Cardiac muscle cell (in vitro differentiated cells and primary cell): ENCODE measurements around the gene DLK2. TPM values are rescaled to one million over a fixed set of nuclear protein-coding genes. Genes with fewer than 3 reads are reported as not detected.

ENCODE experiments used
- DNase-seq, 2 donors: peaks; one replicate each; pipeline versions ENCODE4 v3.0.0 to v3.0.0-alpha.2; 2010 to 2017; ENCODE audit warnings: low read depth in 1 of 2, low spot score in 1 of 2
- H3K27ac ChIP-seq: fragments of 200-600 bp; sonication (generic); 2 replicates; pipeline ENCODE4 v1.5.1; 2016
- H3K27me3 ChIP-seq: fragments of 200-600 bp; sonication (generic); 2 replicates; pipeline ENCODE4 v1.6.0; 2016; ENCODE audit warnings: control low read depth
- H3K36me3 ChIP-seq: fragments of 200-600 bp; sonication (generic); 2 replicates; pipeline ENCODE4 v1.5.1; 2016; ENCODE audit warnings: control low read depth
- H3K4me1 ChIP-seq: fragments of 200-600 bp; sonication (generic); 2 replicates; pipeline ENCODE4 v1.8.1; 2017; ENCODE audit warnings: low read depth, mild to moderate bottlenecking, mixed run types
- H3K4me3 ChIP-seq: fragments of 200-600 bp; sonication (generic); 2 replicates; pipeline ENCODE4 v1.5.1; 2016; ENCODE audit warnings: mild to moderate bottlenecking
- H3K9me3 ChIP-seq: fragments of 200-600 bp; sonication (generic); 2 replicates; pipeline ENCODE4 v1.5.1; 2017; ENCODE audit warnings: low read depth, mild to moderate bottlenecking, control low read depth
- polyA plus RNA-seq: library from polyadenylated mRNA; unstranded; fragments of >200 nt; fragmentation: Nextera tagmentation; extraction: Ambion mirVana; gene quantifications from 2 replicates; pipeline ENCODE4 v1.2.1, GENCODE V29; 2016
- total RNA-seq: library from RNA; depleted of rRNA; stranded (reverse); fragments of >200 nt; gene quantifications from 2 replicates; pipeline ENCODE4 v1.2.3, GENCODE V29; 2016
- TF ChIP-seq, protein P1 (sequence below): IDR thresholded peaks from 2 replicates; pipeline ENCODE4 v1.5.1; 2012; ENCODE audit warnings: low read depth, mild to moderate bottlenecking, low read length

The DLK2 gene
- total and polyA plus RNA-seq, 2 experiments from 2014 or later, result 4.4 to 5.0 TPM

GRCh38 chr6:43444582-43444981 is 10.8 kb downstream of the DLK2 start:
- Histone ChIP-seq H3K27me3 (no peaks in the 10 kb centered on the region), H3K27ac (no peak overlapping the region), H3K36me3 (peaks cover 9% of the 10 kb centered on the region), H3K4me3 (no peak overlapping the region), H3K9me3 (no peaks in the 10 kb centered on the region), H3K4me1 (no peaks in the 10 kb centered on the region)
- no peak for DNase-seq
- TF ChIP-seq, protein P1, sequence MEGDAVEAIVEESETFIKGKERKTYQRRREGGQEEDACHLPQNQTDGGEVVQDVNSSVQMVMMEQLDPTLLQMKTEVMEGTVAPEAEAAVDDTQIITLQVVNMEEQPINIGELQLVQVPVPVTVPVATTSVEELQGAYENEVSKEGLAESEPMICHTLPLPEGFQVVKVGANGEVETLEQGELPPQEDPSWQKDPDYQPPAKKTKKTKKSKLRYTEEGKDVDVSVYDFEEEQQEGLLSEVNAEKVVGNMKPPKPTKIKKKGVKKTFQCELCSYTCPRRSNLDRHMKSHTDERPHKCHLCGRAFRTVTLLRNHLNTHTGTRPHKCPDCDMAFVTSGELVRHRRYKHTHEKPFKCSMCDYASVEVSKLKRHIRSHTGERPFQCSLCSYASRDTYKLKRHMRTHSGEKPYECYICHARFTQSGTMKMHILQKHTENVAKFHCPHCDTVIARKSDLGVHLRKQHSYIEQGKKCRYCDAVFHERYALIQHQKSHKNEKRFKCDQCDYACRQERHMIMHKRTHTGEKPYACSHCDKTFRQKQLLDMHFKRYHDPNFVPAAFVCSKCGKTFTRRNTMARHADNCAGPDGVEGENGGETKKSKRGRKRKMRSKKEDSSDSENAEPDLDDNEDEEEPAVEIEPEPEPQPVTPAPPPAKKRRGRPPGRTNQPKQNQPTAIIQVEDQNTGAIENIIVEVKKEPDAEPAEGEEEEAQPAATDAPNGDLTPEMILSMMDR, result no peak

- Histone ChIP-seq H3K36me3 (peaks cover 9% of the 10 kb centered on the region), H3K27ac (no peak overlapping the region), H3K27me3 (no peaks in the 10 kb centered on the region), H3K9me3 (no peaks in the 10 kb centered on the region), H3K4me3 (no peak overlapping the region), H3K4me1 (no peaks in the 10 kb centered on the region)
- no peak for DNase-seq
- TF ChIP-seq, protein P1, result no peak
These were observed 11.3 kb downstream of the DLK2 start for GRCh38 chr6:43444036-43444435.

DNA sequence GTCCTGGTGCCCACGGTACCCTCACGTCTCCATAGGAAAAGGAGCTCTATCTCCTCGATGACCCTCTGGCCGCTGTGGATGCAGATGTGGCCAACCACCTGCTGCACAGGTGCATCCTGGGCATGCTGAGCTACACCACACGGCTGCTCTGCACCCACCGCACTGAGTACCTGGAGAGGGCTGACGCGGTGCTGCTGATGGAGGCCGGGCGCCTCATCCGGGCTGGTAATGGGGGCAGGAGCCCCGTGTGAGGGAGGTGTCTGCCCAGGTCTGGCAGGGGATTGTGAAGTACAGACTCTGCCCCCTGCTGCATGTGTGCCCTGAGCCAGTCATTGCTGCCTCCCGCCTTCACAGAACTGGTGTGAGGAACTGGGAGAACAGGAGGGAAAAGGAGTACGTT is 12.4 kb downstream of the DLK2 start:
- DNase-seq, result no peak
- peaks cover under 1% of the 10 kb centered on the region for H3K4me1 ChIP-seq
- TF ChIP-seq, protein P1, result no peak
- H3K4me3 ChIP-seq, result no peak overlapping the region
- peaks cover 9% of the 10 kb centered on the region for H3K36me3 ChIP-seq
- H3K9me3 ChIP-seq, result no peaks in the 10 kb centered on the region
- no peak overlapping the region for H3K27ac ChIP-seq
- H3K27me3 ChIP-seq, result no peaks in the 10 kb centered on the region

DNA sequence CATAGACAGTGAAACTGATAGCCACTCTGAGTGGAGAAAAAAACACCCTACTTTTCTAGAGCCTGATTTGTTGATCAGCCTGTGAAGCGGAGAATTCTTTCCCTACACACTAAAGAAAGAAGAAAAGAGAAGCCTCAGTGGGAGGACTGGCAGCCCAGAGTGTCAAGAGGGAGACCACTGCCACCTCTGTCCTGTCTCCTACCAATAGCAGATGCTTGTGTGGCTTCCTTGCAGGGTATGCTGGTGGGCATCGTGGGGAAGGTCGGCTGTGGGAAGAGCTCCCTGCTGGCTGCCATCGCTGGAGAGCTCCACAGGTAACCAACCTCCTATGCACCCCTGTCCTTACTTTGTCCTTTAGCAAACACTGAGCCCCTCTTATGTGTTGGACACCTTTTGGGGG is 17.6 kb downstream of the DLK2 start:
- Histone ChIP-seq H3K4me3 (no peak overlapping the region), H3K27me3 (no peaks in the 10 kb centered on the region), H3K9me3 (no peaks in the 10 kb centered on the region), H3K27ac (no peak overlapping the region), H3K36me3 (peaks cover 12% of the 10 kb centered on the region), H3K4me1 (peaks cover 17% of the 10 kb centered on the region)
- no peak for DNase-seq
- TF ChIP-seq, protein P1, result no peak

DNA sequence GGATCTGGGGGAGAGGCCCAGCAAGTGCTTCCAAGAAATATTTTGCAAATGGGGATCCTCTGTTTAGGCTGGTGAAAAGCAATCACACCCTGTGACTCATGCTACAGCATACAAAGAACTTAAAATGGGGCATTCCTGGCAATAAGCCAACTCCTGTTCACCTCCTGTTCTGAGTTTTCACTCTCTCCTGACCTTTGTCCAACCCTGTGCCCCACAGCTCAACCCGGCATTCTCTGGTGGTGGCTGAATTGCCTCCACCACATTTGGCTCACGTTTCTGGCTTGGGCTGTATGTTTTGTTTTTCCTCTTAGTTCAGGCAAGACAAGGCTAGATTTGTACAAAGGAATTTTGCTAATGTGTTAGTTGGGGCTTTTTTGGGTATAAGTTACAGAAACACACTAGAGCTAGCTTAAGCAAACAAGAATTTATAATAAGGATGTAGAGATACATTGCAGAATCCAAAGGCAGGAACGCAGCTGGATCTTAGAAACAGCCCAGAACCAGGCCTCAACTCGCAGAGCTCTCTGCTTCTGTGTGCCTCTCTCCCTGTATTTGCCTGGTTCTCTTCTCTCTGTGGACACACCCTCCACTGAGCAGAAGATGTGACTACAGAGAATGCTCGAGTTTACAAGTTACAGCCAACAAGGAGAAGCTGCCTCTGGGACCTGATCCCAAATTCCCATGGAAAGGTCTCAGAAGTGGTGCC is 18.6 kb downstream of the DLK2 start:
- peak; percentile 67 to 96 for DNase-seq
- H3K4me3 ChIP-seq, result no peak overlapping the region
- TF ChIP-seq, protein P1, result no peak

More for the DNA sequence above, 18.6 kb downstream of the DLK2 start:
- no peaks in the 10 kb centered on the region for H3K27me3 ChIP-seq
- peaks cover 17% of the 10 kb centered on the region for H3K4me1 ChIP-seq
- H3K27ac ChIP-seq, result peak overlapping the region; percentile 73
- H3K9me3 ChIP-seq, result no peaks in the 10 kb centered on the region
- peaks cover 8% of the 10 kb centered on the region for H3K36me3 ChIP-seq
